Right ventricle myocardium inferior (tissue), 1 donor: ENCODE data around the gene SLC26A6. TPM values are rescaled to one million over a fixed set of nuclear protein-coding genes. Genes with fewer than 3 reads are reported as not detected.

Experiments
- ATAC-seq: fragments of 200-7000 bp; cut with Tn5 transposase; one replicate; pipeline ENCODE4 v1.9.1; 2020; ENCODE audit warnings: mild to moderate bottlenecking, moderate library complexity
- DNase-seq: peaks from one replicate; pipeline ENCODE4 v3.0.0; 2021; ENCODE audit errors: missing footprints
- intact Hi-C: fragments of 100-400 bp; cut with DNase I; formaldehyde crosslinking; loops from one replicate; pipeline ENCODE4 v1.11.0; 2022
- long read RNA-seq: library from polyadenylated mRNA; unstranded; transcript quantifications from one replicate; pipeline ENCODE4 v2.0.0, GENCODE V29; 2021
- total RNA-seq: library from RNA; stranded (reverse); fragmentation: NEBNext Ultra II Directional; extraction: Animal tissue kit (Norgen Biotek cat#: 25700); gene quantifications from one replicate; pipeline ENCODE4 v1.2.1, GENCODE V29; 2021
- donor health status: DM: no; HTN: yes; CAD: no; lungs with severe emphysema.

SLC26A6 gene, protein sequence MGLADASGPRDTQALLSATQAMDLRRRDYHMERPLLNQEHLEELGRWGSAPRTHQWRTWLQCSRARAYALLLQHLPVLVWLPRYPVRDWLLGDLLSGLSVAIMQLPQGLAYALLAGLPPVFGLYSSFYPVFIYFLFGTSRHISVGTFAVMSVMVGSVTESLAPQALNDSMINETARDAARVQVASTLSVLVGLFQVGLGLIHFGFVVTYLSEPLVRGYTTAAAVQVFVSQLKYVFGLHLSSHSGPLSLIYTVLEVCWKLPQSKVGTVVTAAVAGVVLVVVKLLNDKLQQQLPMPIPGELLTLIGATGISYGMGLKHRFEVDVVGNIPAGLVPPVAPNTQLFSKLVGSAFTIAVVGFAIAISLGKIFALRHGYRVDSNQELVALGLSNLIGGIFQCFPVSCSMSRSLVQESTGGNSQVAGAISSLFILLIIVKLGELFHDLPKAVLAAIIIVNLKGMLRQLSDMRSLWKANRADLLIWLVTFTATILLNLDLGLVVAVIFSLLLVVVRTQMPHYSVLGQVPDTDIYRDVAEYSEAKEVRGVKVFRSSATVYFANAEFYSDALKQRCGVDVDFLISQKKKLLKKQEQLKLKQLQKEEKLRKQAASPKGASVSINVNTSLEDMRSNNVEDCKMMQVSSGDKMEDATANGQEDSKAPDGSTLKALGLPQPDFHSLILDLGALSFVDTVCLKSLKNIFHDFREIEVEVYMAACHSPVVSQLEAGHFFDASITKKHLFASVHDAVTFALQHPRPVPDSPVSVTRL
- total RNA-seq = 14.1 TPM
- long read RNA-seq, partial matches to known transcripts = 5 of 22 reads
- long read RNA-seq, other reads (novel, unspliced or antisense) = 12 of 22 reads

DNA sequence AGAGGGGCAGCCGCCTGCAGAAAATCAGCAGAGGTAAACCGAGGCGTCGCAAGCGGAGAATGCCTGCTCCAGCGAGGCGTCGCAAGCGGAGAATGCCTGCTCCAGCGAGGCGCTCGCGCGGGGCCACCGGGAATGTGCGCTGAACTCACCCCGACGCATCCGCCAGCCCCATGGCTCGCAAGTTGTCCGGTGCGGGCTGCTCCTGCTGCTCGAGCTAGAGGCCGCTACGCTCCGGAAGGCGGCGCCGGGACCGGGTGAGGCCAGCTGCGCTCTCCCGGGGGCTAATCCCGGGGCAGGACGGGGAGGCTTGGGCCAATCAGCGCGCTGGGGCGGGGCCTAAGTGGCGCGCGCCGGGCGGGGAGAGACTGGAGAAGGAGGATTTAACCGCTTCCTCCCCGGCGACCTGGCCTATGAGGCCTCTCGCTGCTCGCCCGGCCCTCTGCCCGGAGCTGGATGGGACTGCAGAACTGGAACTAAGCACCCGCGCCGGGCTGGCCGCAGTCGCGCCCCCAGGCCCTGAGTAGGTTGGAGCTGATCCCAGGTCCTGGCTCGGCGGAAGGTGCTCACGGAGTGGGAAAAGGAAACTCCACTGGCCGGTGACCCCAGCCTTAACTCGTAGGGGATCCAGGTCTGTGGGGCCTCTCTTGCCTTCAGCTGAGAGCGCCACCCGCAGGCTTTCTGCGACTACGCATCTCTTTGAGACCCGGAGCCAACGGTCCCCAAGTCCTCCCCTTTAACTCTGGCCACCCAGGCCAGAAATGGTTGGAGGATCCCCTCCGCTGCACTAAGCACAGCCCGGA, at the start of gene SLC26A6:
Gene SLC26A6, minus strand, starts transcription at position 240 of the 800 bp plus-strand sequence. Its CDS starts 68 bp downstream, at position 172.
- intact Hi-C loops = loop anchor here (1.0 to 2.0 kb wide), 4 partner anchors 21 to 79 kb away; partner anchors contain the start of genes NCKIPSD, PFKFB4 and UQCRC1
- peak; percentile 99 for ATAC-seq
- DNase-seq = peak; percentile 99

DNA sequence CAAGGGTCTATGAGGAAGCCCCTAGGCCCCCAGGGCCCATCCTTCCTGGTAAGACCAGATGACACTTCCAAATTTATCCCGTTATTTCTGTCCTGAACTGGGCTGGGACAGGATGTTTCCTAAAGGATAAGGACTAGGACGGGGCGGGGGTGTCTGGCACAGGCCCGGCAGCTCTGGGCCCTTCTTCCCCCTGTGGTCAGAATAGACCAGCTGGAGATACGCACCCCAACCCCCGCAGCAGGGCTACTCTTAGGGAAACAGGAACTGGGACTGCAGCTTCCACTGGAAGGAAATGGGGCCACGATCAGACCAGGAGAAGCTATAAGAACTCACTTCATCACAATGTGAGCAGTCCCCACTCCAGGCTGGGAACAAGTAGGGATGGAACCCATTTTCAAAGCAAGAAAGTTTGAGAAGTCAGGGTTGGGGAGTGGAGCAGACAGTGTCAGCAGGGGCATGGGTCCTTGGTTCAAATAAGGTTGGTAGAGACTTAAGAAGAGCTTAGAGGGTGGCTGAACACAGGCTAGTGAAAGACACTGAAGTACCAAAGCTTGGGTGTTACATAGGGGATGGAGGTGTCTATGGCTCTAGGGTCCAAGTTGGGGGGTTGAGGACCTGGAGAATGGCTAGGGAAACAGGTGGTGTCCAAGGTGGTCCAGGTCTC, 49.4 kb upstream of the SLC26A6 start:
- DNase-seq = peak; percentile 80
- intact Hi-C loops = loop anchor here (2.0 kb wide), 3 partner anchors 32 to 56 kb away; partner anchors contain the start of genes IP6K2 and SLC26A6
- ATAC-seq = peak; percentile 30

DNA sequence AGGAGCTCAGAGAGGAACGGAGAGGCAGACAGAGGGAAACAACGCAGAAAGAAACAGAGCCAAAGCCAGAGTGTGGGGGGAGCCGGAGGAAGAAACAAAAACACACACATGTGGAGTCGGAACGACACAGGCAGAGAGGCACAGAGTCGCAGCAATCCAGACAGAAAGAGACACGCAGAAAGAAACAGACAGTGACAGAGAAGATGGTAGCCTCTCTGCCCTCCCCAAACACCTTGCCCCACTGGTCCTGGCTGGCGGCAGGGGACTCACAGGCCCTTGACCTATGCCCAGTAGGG, 48.7 kb upstream of the SLC26A6 start:
- DNase-seq (no peak), ATAC-seq (no peak)
- intact Hi-C loops = loop anchor here (2.0 kb wide), 3 partner anchors 33 to 57 kb away; partner anchors contain the start of genes IP6K2 and SLC26A6

GRCh38 chr3:48682786-48683185, 47.5 kb upstream of the SLC26A6 start:
- intact Hi-C loops = no loop called here
- ATAC-seq = no peak
- DNase-seq = no peak

- DNase-seq = no peak
- ATAC-seq = no peak
- intact Hi-C loops = no loop called here
Measured at GRCh38 chr3:48681974-48682610, 46.8 kb upstream of the SLC26A6 start.

DNA sequence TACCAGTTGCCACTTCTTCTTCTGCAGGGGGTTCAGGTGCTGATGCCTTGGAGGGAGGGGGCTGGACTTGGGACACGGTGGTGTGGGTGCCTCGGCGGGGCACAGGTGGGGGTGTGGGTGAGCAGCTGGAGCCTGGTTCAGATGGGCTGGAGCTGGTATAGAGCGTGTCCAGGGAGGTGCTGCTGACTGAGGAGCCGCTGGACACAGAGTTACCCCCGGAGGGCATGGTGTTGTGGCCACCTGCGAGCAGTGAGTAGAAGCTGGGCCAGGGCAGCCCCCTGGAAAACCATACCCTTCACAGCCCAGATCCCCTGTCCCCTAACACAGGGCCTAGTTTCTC, 46.2 kb upstream of the SLC26A6 start:
- intact Hi-C loops = no loop called here
- ATAC-seq = no peak

GRCh38 chr3:48680811-48681540, 45.7 kb upstream of the SLC26A6 start:
- intact Hi-C loops = no loop called here
- no peak for DNase-seq
- no peak for ATAC-seq

More for the DNA sequence above, 46.2 kb upstream of the SLC26A6 start:
- DNase-seq = no peak

- intact Hi-C loops = no loop called here
- no peak for DNase-seq
- ATAC-seq = no peak
Measured at GRCh38 chr3:48679411-48680391, 44.4 kb upstream of the SLC26A6 start.

GRCh38 chr3:48678566-48679380, 43.5 kb upstream of the SLC26A6 start:
- ATAC-seq = no peak
- no peak for DNase-seq
- intact Hi-C loops = no loop called here

DNA sequence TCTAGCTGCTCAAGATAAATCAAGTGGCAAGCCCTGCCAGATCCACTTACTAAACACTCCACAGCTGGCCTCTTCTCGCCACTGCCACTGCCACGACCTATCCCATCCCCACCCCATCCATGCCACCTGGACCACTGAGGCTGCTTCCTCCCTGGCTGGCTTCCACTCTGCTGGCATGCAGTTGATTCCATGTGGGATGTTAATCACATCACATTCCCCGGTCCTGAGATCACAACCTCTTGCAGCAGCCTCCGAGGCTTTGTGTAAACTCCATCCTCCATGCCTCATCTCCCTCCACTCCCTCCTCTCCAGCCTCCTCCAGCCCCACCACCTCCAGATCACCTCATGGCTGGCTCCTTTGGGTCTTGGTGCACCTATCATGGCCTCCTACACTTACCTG, 42.8 kb upstream of the SLC26A6 start:
- no peak for ATAC-seq
- no peak for DNase-seq

GRCh38 chr3:48674505-48674904, 39.2 kb upstream of the SLC26A6 start:
- intact Hi-C loops = no loop called here
- DNase-seq (no peak), ATAC-seq (no peak)

More for the DNA sequence above, 42.8 kb upstream of the SLC26A6 start:
- intact Hi-C loops = no loop called here

- ATAC-seq = no peak
- intact Hi-C loops = no loop called here
- no peak for DNase-seq
Measured at GRCh38 chr3:48672522-48672921, 37.3 kb upstream of the SLC26A6 start.

GRCh38 chr3:48664929-48665328, 29.7 kb upstream of the SLC26A6 start:
- intact Hi-C loops = no loop called here
- DNase-seq = no peak
- ATAC-seq = no peak

DNA sequence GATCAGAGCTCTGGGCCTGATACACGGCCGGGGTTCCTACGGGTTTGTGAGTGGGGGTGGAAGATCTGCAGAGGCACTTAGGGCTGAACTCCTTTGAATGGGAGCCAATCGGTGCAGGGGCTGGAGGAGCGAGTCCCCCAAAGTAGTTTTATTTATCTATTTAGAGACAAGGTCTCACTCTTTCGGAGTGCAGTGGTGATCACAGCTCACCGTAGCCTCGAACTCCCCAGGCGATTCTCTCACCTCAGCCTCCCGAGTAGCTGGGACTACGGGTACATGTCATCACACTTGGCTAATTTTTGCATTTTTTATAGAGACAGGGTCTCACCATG, 29.0 kb upstream of the SLC26A6 start:
- no peak for ATAC-seq
- intact Hi-C loops = no loop called here
- DNase-seq = no peak

DNA sequence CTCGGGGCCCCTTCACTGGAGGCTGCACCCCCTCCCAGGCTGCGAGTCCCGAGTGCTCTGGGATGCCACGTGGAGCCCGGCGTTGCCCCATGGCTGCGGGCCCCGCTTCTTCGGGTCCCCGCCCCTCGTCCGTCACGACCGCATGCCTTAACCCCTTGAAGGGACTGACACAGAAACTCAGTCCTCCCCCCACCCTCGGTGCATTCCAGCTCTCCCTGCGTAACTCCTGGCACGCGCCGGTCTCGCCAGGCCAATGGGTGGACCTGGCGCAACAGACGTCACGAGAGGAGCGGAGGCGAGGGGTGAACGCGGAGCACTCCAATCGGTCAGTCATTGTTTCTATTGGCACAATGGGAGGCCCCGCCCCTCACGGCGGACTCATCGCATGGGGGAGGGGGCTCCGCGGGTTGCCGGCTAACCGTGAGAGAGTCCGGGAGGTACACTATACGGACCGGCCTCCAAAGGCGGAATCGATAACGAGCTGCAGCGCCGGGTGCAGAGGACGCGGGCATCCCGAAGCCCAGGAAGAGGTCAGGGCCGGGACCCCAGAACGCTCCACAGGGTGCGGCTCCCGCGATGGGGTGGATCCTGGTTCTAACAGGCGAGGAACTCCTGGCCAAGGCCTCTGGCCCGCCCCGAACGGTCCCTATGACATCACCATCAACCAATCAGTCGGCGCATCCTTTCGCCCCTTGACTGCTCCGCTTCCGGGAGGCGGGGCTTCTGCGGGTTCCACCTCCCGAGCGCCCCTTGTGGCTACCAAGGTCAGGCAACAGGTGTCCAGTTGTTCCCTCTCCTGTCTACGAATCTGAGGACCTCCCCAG, 28.4 kb upstream of the SLC26A6 start:
- ATAC-seq = peak; percentile 88
- intact Hi-C loops = no loop called here

More for the DNA sequence above, 28.4 kb upstream of the SLC26A6 start:
- DNase-seq = peak; percentile 94
